GM08714 (cell line): ENCODE measurements around the gene SLFN14.
"Not testable (repeated sequence)": the region's sequence is repeated elsewhere in the genome, so short reads cannot be mapped to it uniquely, and the experiment has no call there.

Experiments
- H3K4me3 ChIP-seq: fragments of 200-500 bp; sonication (Bioruptor generic); 2 replicates; pipeline ENCODE4 v1.5.1; 2014; ENCODE audit warnings: mild to moderate bottlenecking, low read length, inconsistent platforms
- ZNF274 ChIP-seq: IDR thresholded peaks from 2 replicates; pipeline ENCODE4 v1.6.1; 2012; ENCODE audit warnings: mild to moderate bottlenecking, low read depth, low read length

SLFN14 gene

DNA sequence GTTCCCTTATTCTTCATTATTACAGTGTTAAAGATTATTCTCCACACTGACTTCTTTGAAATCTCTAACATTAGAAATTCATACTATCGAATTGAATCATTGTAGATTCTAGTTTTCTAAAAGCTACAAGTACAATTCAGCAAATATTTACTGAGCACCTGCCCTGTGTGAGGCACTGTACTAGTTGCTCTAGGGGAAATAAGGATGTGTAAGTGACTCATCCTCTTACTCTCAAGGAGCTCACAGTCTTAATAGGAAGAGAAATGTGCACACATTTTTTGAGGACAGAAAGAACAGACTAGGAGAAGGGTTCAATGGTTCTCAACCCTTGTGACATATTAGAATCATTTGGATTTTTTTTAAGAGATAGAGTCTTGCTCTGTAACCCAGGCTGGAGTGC is 15.5 kb downstream of the SLFN14 start:
- no peak for TF ChIP-seq ZNF274
- H3K4me3 ChIP-seq: no peak overlapping the region

DNA sequence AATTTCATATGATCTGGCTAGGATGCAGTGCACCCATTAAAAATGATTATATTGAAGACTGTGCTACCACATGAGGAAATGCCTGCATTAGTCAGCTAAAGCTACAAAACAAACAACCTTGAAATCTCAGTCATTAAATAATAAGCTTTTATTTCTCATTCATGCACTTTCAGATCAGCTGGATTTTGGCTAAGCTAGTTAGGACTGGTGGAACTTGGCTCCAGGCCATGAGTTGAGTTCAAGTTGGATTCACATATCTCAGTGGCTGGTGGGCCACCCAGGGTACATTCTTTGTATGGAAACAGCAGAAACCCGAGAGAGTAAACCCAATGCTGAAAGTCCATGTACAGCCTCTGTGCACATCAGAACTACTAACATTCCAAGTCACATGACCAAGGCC is 16.8 kb downstream of the SLFN14 start:
- no peak for TF ChIP-seq ZNF274
- no peak overlapping the region for H3K4me3 ChIP-seq

DNA sequence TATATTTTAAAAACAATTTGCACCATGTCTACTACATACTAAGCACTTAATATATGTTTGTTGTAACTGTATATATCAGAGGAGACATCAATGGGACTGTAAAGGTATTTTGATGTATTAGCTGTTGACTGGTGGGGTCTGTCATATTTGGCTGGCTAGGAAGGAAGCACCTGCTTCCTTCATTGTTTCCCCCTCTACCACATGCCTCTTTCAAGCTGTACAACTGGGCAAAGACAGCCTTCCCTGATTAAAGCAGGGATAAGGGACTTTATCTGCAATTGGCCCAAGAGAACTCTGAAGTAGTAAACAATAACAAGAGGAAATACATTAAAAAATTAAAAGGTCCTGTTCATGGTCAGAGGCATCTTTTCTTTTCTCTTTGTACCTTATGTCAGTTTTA is 17.6 kb downstream of the SLFN14 start:
- no peak overlapping the region for H3K4me3 ChIP-seq
- TF ChIP-seq ZNF274: no peak

DNA sequence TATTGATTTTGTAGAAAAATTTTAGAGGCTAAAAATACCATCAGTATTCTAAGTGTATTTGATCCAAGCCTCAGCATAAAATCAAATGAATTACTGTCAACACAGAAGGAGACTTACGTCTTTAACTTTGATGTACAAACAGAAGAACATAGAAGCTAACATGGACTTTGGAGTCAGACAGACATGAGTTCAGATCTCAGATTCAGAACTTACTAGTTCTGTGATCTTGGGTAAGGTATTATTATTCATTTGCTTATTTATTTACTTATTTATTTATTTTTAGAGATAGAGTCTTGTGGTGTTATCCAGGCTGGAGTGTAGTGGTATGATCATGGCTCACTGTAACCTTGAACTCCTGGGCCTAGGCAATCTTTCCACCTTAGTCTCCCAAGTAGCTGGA is 19.2 kb downstream of the SLFN14 start:
- no peak for TF ChIP-seq ZNF274
- H3K4me3 ChIP-seq: peak overlapping the region; percentile 31

DNA sequence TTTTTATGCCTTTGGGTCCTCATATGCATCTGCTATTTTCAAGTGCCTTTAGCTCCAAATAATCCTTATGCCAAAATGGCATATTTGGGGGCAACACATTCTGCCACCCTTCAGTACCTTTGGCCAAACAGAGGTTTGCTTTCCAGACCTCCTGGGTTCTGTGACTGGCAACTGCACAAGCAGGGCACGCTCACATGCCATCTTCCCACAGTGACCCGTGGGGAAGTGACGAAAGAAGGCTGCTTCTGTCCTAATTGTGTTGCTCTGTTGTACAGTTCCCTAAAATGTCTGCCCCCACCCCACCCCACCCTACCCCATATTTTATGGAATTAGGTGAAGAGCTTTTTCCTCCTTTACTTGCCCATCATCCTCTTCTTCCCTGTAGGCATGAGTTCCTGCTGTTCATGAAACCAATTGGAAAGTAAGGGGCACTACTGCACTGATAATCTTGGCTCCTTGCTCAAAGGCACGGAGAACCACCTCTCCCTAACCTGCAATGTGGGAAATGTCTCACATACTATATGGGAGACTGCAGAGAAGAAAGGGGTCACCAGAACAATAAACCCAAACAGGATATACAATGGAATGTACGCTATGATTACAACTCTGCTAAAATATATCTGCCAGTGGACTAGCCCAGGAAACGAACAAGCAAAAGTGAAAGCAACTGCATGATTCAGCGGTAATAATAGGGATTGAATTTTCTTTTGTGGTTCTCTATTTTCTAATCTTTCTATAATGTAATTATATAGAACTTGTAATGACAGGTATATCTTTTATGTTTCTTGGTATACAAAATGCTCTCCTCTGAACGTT is 19.8 kb downstream of the SLFN14 start:
- peak overlapping the region; percentile 83 for H3K4me3 ChIP-seq
- TF ChIP-seq ZNF274: no peak

DNA sequence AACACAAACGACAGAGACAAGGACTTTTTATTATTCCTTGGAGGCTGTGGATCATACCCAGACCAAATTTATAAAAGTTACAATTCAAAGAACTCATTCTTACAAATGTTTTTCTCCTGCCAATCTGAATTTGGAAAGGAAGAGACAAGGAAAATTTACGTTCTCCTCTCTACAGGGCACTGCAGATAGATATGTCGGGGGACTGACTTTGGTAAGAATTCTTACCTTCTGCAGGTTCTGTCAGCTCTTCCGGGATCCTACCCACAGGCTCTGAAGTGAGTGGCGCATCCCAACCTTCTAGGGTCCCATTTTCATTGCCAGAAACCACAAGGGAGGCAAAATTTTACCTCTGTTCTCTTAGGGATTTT is 21.0 kb downstream of the SLFN14 start:
- peak overlapping the region; percentile 44; the same call in 1 of the 2 replicates for H3K4me3 ChIP-seq

DNA sequence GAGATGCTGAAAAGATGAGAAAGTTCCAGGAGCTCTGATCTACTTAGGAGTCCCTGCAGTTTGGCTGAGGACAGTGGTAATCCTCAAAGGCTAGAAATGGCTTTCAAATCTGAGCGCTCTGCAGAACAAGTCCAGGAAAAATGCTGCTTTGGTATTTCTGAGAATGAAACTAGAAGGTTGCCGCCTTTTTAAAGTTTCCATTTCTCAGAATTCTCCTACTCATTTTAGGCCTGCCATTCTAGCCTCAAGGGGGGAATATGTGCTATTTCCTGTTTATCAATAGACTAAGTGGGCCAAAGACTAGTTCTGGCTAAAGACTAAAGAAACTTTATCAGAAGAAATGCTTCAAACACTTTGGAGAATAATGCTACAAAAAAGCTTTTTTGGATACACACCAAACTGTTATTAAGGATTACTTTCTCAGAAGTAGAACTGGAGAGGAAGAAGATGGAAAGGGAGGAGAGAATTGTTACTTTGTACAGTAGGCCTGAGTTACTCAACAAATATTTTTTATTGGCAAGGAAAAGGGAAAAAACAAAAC is 22.9 kb downstream of the SLFN14 start, which contains the start of gene SLFN12L:
Gene SLFN12L, minus strand, starts transcription at position 78 of the 541 bp plus-strand sequence. CDS start 15,314 bp downstream, outside the sequence.
- H3K4me3 ChIP-seq: peak within 1 kb of the TSS; percentile 77

More for the DNA sequence above, 21.0 kb downstream of the SLFN14 start:
- no peak for TF ChIP-seq ZNF274

DNA sequence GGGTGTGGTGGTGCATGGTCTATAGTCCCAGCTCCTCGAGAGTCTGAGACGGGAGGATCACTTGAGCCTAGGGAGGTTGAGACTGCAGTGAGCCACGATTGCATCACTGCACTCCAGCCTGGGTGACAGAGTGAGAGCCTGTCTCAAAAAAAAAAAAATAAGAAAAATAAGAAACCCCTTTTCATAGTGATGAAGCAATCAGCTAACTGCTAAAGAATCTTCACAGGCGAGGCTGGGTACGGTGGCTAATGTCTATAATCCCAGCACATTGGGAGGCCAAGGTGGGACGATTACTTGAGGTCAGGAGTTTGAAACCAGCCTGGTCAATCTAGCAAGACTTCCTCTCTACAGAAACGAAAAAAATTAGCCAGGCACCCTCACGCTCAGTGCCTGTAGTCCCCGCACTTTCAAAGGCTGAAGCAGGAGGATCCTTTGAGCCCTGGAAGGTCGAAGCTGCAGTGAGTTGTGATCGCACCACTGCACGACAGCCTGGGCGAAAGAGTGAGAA is 23.9 kb downstream of the SLFN14 start:
- no peak for TF ChIP-seq ZNF274
- peak overlapping the region; percentile 77 for H3K4me3 ChIP-seq

More for the DNA sequence above, 22.9 kb downstream of the SLFN14 start, which contains the start of gene SLFN12L:
- no peak for TF ChIP-seq ZNF274

DNA sequence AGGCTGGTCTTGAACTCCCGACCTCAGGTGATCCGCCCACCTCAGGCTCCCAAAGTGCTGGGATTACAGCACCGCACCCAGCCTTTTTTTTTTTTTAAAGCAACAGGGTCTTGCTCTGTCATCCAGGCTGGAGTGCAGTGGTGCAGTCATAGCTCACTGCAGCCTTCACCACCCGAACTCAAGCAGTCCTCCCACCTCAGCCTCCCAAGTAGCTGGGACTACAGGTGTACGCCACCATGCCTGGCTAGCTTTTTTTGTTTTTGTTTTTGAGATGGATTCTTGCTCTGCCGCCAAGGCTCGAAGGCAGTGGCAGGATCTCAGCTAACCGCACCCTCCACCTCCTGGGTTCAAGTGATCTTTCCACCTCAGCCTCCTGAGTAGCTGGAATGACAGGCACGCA is 25.2 kb downstream of the SLFN14 start:
- H3K4me3 ChIP-seq: peak overlapping the region; percentile 77; the same call in 1 of the 2 replicates

DNA sequence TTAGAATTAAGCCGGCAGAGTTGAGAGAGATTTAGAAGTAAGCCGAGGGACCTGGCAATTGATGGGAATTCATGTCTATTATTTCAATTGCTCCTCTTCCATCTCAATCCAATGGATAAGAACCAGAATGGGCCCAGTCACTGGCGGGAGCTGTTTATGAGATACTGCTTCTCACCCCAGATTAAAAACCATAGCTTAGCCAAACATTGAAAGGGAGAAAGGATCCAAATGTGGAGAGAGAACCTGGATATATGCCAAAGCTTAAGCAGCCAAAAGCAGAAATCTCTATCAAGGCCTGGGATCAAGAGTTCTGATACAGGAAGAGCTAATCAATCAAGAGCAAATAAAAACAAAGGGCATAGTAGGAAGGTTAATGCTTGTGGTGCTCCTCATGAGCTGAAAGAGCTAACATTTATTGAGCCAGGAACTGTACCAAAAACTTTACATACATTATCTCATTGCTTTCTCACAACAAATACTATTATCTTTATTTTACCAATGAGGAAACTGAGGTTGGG is 26.0 kb downstream of the SLFN14 start:
- peak overlapping the region; percentile 77; the same call in 1 of the 2 replicates for H3K4me3 ChIP-seq
- TF ChIP-seq ZNF274: no peak

DNA sequence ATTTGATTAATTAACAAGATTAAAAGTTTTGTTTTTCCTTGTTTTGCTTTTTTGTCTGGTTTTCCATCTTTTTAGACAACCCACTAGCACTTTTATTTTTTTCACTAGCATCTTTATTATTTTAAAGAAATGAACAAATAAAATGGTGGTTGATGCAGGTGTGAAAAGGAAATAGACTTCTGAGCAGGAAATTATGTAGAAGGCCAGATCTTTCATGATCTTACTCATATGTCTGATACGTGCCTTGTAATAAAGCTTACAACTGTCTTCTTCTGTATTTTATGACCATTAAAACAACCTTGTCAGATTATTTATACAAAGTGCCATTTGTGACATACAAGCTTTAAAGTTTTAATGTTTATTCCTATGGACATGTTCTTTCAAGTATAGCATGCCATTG is 29.5 kb downstream of the SLFN14 start:
- TF ChIP-seq ZNF274: no peak

DNA sequence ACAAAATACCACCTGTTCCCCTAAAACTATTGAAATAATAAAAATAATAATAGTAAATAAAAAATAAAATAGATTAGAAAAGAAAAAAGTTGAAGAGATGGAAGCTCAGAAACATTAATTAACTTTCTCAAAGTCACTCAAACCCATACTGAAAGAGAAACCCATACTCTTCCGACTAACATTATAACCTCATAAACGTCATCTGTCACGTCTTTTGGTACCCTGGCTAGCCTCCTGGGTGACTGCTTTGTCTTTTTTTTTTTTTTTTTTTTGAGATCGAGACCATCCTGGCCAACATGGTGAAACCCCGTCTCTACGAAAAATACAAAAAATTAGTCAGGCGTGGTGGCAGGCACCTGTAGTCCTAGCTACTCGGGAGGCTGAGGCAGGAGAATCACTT is 30.8 kb downstream of the SLFN14 start:
- no peak for TF ChIP-seq ZNF274
- no peak overlapping the region for H3K4me3 ChIP-seq

More for the DNA sequence above, 29.5 kb downstream of the SLFN14 start:
- H3K4me3 ChIP-seq: no peak overlapping the region

DNA sequence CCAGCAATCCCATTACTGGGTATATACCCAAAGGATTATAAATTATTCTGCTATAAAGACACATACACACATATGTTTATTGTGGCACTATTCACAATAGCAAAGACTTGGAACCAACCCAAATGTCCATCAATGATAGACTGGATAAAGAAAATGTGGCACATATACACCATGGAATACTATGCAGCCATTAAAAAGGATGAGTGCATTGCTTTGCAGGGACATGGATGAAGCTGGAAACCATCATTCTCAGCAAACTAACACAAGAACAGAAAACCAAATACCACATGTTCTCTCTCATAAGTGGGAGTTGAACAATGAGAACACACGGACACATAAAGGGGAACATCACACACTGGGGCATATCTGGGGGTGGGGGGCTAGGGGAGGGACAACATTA is 31.3 kb downstream of the SLFN14 start:
- H3K4me3 ChIP-seq: not testable (repeated sequence)

DNA sequence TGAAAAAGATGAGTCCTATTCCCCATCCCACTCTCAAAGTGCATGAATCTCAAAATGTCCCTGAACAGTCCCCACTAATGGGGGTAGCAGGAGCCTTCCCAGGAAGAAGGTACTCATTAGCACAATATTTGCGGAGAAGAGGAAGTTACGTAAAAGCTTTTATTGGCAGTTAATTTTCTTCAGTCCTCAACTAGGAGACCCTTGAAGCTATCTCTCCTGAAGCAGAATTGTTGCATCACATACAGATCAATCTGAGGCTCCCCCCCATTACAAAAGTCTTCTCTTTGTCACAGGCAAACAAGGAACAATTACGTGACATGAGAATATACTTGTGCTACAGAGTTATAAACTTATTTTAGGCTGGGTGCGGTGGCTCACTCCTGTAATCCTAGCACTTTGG is 37.3 kb downstream of the SLFN14 start:
- H3K4me3 ChIP-seq: no peak overlapping the region
- no peak for TF ChIP-seq ZNF274

DNA sequence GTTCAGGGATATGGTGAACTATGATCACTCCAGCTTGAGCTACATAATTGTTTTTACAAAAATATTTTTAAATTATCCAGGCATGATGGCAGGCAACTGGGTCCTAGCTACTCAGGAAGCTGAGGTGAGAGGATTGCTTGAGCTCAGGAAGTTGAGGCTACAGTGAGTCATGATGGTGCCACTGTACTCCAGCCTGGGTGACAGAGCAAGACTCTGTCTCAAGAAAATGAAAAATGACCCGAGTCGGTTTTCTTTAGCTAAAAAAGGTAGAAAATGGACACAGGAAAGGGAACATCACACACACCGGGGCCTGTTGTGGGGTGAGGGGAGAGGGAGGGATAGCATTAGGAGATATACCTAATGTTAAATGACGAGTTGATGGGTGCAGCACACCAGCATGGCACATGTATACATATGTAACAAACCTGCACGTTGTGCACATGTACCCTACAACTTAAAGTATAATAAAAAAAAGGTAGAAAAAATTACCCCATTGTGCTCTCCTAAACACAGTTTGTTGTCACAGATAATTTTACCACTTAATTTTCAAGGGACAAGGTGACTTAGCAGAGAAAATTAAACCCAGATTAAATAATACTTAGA is 38.9 kb downstream of the SLFN14 start:
- not testable (repeated sequence) for H3K4me3 ChIP-seq
